HG02981 (cell line): ENCODE data around the gene PLCB1.
"Not testable (repeated sequence)": the region's sequence is repeated elsewhere in the genome, so short reads cannot be mapped to it uniquely, and the experiment has no call there.

ENCODE experiments used
- ATAC-seq: cut with Tn5 transposase; IDR thresholded peaks from one replicate; pipeline ENCODE4 v1.9.1; 2021; ENCODE audit warnings: mild to moderate bottlenecking, moderate library complexity; ENCODE audit not compliant: unreplicated experiment

The PLCB1 gene

GRCh38 chr20:8635837-8636236 lies 503.8 kb downstream of the PLCB1 start:
- ATAC-seq: no peak

GRCh38 chr20:8639112-8639778 lies 507.2 kb downstream of the PLCB1 start:
- no peak for ATAC-seq

- no peak for ATAC-seq
These were observed 508.4 kb downstream of the PLCB1 start for GRCh38 chr20:8640461-8640860.

DNA sequence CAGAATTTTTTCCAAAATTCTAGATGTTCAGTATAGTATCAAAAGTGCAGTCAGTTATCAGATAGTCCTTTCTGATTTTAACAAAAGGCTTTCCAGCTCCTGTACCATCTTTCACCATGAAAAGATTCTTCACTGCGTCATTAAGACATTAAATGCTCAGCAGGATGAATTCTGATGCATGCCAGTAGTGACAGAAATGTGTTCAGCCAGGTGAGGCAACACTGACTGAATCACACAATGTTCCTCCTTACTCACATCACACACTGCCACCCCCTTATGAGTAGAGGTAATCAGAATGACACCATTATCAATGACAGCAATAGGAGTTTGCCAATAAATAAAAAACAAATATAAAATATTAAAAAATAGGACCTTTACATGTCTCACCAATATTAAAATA lies 510.2 kb downstream of the PLCB1 start:
- ATAC-seq: no peak

DNA sequence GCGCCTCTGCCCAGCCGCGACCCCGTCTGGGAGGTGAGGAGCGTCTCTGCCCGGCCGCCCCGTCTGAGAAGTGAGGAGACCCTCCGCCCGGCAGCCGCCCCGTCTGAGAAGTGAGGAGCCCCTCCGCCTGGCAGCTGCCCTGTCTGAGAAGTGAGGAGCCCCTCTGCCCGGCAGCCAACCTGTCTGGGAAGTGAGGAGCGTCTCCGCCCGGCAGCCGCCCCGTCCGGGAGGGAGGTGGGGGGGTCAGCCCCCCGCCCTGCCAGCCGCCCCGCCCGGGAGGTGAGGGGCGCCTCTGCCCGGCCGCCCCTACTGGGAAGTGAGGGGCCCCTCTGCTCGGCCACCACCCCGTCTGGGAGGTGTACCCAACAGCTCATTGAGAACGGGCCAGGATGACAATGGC lies 512.4 kb downstream of the PLCB1 start:
- not testable (repeated sequence) for ATAC-seq

- no peak for ATAC-seq
These were observed 513.3 kb downstream of the PLCB1 start for GRCh38 chr20:8645326-8645725.

GRCh38 chr20:8646033-8646441 lies 514.0 kb downstream of the PLCB1 start:
- ATAC-seq: no peak

GRCh38 chr20:8646716-8647115 lies 514.6 kb downstream of the PLCB1 start:
- ATAC-seq: no peak

GRCh38 chr20:8647961-8648441 lies 515.9 kb downstream of the PLCB1 start:
- ATAC-seq: no peak

- no peak for ATAC-seq
These were observed 516.4 kb downstream of the PLCB1 start for GRCh38 chr20:8648466-8648865.

- ATAC-seq: no peak
These were observed 520.3 kb downstream of the PLCB1 start for GRCh38 chr20:8652396-8652795.

GRCh38 chr20:8654486-8654885 lies 522.4 kb downstream of the PLCB1 start:
- no peak for ATAC-seq

- ATAC-seq: no peak
These were observed 524.3 kb downstream of the PLCB1 start for GRCh38 chr20:8656335-8656734.

DNA sequence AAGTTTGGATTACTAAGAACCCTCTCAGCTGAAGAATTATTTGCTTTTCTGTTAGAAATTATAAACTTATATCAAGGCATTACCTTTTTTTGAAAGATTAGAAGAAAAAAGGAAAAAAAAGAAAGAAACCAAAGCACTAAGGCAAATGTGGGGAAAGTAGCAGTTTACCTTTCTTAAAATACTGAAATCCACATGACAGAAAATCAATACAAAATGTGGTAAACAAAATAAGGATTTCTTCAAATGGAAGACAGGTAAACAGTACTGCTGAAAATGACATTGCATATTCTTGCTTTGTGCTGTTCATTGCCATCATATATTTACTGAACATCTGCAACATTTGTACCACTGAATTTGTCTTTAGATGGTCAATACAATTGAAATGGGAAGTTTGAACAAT lies 525.6 kb downstream of the PLCB1 start:
- no peak for ATAC-seq

- no peak for ATAC-seq
These were observed 526.0 kb downstream of the PLCB1 start for GRCh38 chr20:8658103-8658502.

- no peak for ATAC-seq
These were observed 529.3 kb downstream of the PLCB1 start for GRCh38 chr20:8661229-8661952.

- ATAC-seq: no peak
These were observed 530.4 kb downstream of the PLCB1 start for GRCh38 chr20:8662433-8662954.

GRCh38 chr20:8663424-8663823 lies 531.4 kb downstream of the PLCB1 start:
- ATAC-seq: no peak

- no peak for ATAC-seq
These were observed 532.7 kb downstream of the PLCB1 start for GRCh38 chr20:8664778-8665177.

GRCh38 chr20:8667306-8667705 lies 535.2 kb downstream of the PLCB1 start:
- no peak for ATAC-seq

DNA sequence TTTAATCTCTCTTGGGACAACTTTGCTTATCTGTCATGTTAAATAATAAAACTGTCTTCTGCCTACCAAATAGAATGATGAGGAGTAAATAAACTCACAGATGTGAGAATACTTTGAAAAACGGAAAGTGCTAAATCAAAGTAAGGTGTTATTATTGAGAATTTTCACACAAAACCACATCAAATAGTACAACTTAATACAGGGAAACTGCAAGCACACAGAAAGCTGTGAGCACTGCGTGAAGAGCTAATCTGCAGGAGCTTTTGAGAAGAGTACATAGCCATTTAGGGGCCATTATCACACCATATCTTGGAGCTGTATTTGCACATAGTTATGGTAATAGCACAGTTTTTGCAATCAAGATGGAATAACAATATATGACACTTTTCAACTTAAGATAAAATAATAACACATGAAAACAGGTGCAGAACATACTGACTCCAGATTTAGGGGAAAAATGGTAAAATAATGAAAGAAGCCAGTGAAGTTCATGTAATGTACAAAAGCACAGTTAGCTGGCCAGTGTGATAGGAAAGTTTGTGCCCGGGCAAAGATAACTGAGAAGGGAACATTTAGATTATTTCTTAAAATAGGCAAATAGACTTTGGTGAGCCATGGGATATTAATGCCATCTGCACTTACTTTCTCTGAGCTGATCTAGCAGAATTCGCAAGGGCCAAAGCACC lies 538.3 kb downstream of the PLCB1 start:
- no peak for ATAC-seq

- no peak for ATAC-seq
These were observed 538.8 kb downstream of the PLCB1 start for GRCh38 chr20:8670893-8671215.
